Bone marrow (tissue), 2 donors: ENCODE data around the gene PADI4.

Experiments used
- DNase-seq, 2 donors: peaks; one replicate each; lab custom pipeline; 2025; lab: John Stamatoyannopoulos, UW

The PADI4 gene, protein sequence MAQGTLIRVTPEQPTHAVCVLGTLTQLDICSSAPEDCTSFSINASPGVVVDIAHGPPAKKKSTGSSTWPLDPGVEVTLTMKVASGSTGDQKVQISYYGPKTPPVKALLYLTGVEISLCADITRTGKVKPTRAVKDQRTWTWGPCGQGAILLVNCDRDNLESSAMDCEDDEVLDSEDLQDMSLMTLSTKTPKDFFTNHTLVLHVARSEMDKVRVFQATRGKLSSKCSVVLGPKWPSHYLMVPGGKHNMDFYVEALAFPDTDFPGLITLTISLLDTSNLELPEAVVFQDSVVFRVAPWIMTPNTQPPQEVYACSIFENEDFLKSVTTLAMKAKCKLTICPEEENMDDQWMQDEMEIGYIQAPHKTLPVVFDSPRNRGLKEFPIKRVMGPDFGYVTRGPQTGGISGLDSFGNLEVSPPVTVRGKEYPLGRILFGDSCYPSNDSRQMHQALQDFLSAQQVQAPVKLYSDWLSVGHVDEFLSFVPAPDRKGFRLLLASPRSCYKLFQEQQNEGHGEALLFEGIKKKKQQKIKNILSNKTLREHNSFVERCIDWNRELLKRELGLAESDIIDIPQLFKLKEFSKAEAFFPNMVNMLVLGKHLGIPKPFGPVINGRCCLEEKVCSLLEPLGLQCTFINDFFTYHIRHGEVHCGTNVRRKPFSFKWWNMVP

DNA sequence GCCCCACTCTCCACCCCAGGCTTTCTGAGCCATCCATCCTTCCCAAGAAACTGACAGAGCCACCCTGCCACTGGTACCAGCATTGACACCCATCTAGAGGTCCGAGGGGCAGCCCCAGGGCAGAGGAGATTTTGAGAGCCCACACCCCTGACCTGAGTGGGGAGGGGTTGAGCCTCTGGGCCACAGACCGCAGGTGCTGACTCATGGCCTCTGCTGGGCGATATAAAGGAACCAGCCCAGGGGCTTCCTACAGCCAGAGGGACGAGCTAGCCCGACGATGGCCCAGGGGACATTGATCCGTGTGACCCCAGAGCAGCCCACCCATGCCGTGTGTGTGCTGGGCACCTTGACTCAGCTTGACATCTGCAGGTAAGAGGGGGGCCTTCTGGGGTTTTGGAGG lies at the start of gene PADI4:
TSS of gene PADI4 (plus strand) at position 252 of the 400 bp plus-strand sequence. CDS start at position 278, 26 bp downstream.
- DNase-seq: peak; percentile 8 to 29

DNA sequence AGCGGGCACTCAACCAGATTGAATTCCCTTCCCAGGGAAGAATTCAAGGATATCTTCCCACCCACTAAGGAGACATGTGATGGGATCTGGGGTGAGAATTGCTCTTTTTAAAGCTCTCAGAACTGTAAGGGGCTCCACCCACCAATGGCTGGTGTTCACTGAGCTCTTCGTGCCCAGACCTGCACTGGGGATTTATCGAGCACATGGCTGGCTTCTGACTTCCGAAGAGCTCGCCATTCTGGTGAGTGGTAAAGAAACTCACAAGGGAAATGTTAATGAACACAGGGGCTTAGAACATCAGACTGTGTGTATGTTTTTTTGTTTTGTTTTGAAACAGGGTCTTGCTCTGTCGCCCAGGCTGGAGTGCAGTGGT lies 49.3 kb upstream of the PADI4 start:
- DNase-seq: no peak

DNA sequence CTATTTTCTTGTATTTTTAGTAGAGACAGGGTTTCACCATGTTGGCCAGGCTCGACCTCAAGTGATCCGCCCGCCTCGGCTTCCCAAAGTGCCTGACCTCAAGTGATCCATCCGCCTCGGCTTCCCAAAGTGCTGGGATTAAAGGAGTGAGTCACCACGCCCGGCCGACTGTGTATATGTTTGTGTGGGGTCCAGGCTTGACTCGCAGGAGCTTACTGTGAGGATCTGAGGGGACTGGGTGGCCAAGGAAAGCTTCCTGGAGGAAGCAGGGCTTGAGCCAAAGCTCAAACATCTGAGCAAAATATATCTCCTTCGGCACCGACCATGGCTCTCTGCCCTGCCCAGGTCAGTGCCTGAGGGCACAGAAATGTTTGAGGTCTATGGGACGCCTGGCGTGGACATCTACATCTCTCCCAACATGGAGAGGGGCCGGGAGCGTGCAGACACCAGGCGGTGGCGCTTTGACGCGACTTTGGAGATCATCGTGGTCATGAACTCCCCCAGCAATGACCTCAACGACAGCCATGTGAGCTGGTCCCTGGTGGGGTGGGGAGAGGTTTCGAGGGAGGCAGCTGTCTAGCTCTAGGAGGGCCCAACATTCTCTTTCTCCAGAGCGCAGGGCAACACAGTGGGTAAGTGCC lies 48.6 kb upstream of the PADI4 start:
- DNase-seq: no peak

DNA sequence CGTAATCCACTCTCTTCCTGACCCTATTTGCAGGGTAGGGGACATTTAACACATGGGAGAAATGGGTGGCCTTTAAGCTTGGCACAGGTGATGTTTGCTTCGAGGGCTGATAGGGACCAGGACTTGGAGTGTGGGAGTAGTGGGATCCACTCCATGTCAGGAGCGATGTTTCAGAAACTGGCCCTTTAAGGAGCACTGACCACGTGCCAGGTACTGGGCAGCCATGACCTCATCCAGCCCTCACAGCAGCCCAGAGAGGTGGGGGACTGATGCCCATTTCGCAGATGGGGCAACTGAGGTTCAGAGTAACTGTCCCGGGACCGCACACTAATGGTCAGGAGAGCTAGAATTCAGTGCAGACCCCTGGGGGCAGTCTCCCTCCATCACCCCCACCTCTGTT lies 47.7 kb upstream of the PADI4 start:
- no peak for DNase-seq

DNA sequence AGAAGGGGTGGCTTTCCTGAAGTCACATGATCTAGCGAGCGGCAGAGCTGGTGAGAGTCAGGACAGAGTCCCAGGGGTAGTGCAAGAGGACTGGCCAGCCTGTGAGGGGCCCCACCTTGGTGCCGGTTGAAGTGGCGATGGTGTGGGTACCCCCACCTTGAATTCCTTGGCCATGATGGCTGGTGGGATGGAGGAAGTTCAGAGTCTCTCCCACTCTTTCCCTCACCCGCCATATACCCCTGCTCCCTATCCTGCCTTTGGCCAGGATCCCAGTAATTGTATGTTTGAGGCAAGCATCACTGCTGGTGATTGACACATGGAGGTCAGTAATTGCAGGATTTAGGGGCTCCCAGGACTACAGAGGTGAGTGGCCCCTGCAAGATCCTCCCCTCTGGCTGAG lies 47.3 kb upstream of the PADI4 start:
- no peak for DNase-seq

DNA sequence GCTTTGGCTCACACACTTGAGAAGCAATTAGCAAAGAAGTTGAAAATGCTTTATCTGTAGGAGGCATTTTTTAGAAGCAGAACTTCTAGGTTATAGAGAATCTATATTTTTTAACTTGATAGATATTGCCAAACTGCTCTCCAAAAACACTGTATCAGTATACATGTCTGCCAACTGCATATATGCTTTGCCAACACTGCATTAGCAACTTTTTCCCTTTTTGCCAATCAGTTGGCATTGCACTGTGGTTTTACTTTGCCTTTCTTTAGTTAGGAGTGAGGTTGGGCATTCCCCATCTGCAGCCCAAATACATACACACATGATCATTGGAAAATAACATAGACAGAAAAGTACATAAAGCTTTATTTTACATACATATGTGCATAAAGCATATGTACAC lies 44.1 kb upstream of the PADI4 start:
- DNase-seq: no peak

DNA sequence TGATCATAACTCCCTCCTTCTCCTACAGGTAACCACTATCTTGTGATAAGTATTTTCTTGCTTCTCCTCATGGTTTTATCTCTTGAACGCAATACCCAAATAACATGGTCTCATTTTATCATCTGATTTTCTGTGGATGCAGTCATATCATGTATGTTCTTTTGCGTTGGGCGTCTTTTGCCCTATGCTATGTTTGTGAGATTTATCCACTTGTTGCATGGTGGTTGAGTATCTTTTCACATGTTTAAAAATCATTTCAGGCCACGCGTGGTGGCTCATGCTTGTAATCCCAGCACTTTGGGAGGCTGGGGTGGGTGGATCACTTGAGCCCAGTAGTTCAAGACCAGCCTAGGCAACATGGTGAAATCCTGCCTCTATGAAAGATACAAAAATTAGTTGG lies 43.5 kb upstream of the PADI4 start:
- no peak for DNase-seq

DNA sequence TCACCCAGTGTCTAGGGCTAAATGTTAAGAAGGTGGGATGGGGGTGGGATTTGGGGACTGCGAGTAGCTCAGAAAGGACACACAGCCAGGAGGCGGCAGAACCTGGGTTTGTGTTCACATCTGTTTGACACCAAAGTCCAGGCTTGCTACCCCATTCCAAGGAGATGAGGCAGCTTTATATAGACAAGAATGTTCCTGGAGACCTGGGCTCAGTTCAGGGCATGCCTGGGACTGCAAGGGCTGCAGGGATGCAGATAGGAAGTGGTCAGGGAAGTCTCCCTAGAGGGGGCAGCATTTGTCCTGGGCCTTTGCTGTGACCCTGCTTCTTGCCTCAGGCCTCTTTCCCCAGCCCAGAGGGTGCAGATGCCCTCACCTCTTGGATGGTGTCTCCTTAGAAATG lies 42.8 kb upstream of the PADI4 start:
- DNase-seq: no peak

DNA sequence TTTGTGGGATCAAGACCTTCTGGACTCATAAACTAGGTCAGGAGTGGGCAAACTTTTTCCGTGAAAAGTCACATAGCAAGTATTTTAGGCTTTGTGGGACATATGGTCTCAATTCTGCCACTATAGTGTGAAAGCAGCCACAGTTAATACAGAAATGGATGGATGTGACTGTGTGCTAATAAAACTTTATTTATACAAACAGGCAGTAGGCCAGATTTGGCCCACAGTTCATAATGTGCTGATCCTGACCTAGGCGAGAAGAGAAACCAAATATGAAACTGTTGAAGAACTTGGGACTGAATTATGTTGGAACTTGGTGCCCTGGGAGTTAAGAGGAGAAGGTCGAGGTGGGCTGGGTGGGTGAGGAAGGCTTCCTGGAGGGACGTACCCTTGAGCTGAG lies 42.0 kb upstream of the PADI4 start:
- no peak for DNase-seq

DNA sequence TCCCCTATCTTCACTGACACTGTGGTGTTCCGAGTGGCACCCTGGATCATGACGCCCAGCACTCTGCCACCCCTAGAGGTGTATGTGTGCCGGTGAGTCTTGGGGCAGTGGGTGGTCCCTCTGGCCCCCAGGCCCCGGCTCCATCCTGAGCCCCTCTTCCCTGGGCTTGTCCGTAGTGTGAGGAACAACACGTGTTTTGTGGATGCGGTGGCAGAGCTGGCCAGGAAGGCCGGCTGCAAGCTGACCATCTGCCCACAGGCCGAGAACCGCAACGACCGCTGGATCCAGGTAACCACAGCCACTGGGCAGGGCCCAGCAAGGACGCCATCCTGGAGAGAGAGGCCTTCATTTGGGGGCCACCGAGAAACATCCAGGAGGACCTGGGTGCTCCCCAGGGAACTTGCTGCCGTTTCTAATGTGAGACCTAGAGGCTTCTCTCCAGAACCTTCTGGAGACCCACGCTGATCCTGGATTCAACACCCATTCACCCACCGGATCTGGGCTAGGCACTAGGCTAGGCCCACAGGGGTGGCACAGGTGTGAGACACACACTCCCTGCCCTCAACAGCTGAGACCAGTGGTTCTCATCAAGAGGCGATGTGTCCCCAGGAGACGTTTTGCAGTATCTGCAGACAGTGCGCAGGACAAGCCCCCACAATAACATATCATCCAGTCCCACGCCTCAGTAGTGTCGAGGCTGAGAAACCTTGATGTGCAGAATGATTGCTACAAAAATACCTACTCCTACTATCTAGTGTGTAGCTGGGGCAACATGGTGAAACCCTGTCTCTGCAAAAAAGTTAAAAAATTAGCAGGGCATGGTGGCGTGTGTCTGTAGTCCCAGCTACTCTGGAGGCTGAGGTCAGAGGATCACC lies 36.9 kb upstream of the PADI4 start:
- DNase-seq: no peak

DNA sequence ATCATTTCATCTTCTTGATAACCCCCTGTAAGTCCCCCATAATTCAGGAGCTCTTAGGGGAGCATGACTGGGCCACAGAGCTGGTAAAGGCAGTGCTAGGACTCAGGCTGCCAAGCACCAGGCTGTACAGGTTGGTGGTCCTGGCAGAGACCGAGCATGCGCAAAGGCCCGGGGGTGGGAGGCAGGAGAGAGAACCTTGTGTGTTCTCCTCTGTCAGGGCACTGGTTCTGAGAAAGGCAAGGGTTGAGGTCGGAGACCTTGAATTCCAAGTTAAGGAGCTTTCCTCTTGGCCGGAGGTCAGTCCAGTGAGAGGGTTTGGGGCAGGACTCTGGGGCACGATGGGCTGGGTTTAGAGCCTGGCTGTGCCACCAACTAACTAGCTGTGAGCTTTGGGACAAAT lies 35.9 kb upstream of the PADI4 start:
- no peak for DNase-seq

DNA sequence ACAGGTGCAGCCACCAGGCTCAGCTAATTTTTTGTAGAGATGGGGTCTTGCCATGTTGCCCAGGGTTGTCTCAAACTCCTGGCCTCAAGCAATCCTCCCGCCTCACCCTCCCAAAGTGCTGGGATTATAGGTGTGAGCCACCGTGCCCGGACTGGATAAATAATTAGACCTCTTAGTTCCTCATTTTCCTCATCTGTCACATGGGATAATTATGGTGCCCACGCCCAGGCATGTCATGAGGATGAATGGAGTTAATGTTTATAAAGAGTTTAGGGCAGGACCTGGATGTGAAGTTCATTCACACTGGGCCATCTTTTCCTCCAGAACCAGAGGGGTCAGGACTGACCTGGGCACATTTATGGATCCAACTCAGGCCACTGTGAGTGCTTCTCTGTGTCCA lies 35.4 kb upstream of the PADI4 start:
- no peak for DNase-seq

DNA sequence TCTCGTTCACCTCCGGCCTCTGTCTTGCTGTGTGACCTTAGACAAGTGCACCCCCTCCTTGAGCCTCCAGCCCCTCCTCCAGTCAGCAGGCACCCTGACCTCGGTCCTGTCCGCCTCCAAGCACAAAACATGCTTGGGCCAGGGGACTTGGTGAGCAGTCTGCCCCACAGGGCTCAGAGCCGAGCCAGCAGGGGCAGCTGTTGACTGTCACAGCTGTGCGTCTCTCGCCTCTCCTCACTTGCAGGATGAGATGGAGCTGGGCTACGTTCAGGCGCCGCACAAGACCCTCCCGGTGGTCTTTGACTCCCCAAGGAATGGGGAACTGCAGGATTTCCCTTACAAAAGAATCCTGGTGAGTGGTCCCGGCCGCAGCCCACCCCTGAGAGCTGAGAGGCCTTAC lies 34.9 kb upstream of the PADI4 start:
- no peak for DNase-seq

DNA sequence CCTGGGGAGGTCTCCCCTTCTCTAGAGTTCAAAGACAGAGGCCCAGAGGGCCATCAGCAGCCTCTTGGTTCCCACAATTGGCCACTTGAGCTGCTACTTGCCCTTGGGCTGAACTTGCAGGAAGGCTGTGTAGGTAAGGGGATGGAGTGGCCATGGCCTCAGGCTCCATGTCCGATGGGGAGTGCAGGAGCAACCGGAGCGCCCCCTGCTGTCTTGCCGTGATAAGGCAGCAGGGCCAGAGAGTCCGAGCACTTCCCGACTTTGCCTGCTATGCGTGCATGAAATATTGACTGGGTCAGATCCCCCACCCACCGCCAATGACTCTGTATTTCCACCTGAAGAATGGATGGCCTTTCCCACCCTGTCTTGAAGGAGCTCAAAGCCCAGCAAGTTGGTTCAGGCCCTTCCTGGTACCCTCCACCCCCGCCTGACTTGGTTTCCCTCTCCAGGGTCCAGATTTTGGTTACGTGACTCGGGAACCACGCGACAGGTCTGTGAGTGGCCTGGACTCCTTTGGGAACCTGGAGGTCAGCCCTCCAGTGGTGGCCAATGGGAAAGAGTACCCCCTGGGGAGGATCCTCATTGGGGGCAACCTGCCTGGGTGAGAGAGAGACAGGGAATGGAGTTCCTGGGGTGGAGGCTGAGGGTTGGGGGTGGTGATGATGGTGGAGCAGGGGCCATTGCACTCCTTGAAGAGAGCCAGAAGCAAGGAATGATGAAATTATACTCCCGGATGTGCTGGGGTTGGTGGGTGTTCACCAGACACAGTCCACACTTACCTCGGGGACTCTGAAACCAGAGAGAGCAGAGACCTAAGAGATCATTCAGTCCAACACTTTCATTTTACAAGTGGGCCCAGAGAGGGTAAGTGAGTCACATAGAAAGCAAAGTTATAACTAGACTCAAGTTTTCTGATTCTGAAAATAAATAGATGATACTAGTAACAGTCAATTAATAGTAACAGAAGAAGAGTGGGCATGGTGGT lies 33.5 kb upstream of the PADI4 start:
- peak; percentile 25 to 27 for DNase-seq

DNA sequence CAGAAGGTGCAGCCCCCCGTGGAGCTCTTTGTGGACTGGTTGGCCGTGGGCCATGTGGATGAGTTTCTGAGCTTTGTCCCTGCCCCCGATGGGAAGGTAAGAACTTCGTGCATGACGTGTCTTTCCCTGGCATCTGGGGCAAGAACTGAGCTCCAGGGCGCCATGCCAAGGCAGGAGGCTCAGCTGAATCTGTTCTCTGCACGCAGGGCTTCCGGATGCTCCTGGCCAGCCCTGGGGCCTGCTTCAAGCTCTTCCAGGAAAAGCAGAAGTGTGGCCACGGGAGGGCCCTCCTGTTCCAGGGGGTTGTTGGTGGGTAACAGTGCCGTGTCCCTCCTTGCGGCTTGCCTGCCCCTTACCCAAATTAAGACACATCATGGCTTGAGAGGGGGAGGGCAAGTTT lies 31.4 kb upstream of the PADI4 start:
- peak; percentile 13 to 95 for DNase-seq

DNA sequence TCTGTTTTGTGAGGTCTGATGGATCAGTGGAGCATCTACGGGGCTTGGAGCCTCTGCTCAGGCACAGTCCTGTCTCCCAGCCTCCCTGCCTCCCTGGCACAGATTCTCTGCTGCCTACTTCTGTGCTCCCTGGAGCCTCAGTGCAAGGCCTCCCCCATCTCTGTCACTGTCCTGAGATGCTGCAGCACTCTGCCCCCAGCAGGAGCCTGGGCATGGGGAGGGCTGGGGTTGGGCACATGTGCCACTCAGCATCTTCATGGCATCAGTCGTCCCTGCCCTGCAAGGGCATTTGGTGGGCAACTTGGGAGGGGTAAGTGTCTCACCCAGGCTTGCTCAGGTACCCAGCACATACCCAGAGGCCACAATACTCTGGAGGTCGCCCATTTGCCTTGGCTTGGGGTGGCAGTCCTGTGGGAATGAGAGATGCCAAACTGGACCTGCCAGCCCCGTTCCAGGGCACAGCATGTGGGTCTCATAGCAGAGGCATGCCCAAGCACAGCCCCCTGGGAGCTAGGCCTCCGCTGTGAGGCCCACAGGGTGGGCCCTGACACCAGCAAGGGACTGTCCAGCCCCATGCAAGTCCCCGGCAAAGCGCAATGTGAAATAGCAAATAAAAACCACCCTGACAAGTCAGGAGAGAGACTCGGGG lies 30.4 kb upstream of the PADI4 start:
- no peak for DNase-seq

DNA sequence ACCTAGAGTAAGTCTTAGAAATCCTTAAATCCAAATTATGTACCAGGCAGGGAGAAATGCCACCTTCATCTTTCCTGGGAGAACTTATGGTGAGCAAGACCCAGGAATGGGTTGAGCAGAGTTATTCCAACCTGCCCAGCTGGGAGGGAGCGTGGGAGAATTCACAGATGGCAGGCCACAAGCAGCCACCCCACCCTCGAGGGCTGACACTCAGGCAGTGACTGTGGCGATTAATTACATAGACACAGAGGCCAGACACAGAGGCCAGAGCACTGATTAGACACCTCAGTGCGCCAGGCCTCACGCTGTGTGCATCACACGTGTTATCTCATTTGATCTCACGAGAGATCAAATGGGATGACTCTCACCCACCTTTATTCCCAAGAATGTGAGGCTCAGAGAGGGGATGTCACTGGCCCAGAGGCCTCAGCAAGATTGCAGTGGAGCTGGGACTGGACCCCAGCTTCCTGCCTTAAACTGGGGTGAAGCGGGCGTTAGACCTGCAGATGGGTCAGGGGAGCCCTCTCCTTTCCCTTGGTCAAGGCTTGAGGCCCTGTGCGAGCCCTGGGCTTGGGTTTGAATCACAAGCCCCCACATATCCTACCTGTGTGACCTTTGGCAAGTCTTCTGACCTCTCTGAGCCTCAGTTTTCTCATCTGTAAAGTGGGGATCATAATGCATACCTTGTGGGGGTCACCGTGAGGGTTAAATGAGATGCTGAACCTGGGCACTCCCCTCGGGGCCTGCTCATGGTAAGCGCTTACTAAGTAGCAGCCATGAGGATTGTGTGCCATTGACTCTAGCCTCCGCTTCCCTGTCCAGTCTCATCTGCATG lies 28.8 kb upstream of the PADI4 start:
- DNase-seq: no peak

DNA sequence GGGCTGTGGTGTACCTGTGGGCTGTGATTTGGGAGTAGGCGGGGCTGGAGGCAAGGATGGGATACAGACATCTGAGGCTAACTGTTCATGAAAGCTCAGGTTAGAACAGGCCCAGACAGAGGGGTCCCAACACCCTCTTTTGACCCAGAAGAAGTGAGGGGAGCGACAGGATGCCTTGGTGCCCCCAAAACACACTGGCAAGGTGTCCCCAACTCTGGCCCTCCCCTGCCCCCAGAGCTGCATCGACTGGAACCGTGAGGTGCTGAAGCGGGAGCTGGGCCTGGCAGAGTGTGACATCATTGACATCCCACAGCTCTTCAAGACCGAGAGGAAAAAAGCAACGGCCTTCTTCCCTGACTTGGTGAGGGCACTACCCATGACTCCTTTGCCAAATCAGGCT lies 27.6 kb upstream of the PADI4 start:
- DNase-seq: no peak

DNA sequence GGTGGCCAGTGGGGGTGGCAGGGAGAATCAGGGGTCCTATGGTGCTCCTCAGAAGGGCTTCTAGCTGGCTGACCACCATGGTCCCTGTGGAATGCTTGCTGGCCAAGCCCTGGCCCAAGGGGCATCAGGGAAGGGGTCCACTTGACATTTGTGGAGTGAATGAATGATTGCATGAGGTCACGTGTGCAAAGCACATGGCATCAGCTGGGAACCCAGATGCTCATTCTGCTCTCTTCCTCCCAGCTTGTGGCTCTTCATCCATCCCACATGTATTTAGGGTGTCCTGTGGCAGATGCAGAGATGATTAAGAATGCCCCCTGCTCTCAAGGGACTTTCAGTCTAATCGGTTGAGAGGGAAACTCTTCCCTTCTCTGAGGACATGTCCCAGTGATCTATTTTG lies 27.1 kb upstream of the PADI4 start:
- DNase-seq: no peak

DNA sequence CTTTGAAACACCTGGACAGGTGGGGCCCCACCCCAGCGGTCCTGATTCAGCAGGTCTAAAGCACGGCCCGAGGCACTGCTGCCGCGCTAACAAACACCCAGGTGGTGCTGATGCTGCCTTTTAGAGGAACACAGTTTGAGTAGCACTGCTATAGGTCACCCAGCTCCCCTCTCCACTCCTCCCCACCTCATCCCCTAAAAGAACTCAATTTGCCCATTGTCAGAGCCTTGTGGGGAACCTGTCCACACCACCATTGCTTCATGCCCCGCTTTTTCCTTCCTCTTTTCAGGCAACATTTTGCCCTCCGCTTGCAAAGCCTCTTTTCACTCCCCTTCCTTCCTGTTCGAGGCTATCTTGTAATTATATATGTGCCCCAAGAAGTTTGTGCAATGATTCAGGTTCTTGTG lies 26.2 kb upstream of the PADI4 start:
- DNase-seq: peak; percentile 7 to 99
